Activated T-cell treated with anti-CD3 and anti-CD28 coated beads, Interleukin-2, amount 50 U/mL, for 24 hours (primary cell): ENCODE results near the gene PSORS1C1.

Experiments used
- DNase-seq: peaks from one replicate; pipeline ENCODE4 v3.0.0-alpha.2; 2020
- H3K27ac Mint-ChIP-seq: 2 replicates; pipeline ENCODE4 v1.8.0; 2020; ENCODE audit warnings: mild to moderate bottlenecking, mixed read lengths
- H3K27me3 Mint-ChIP-seq: 2 replicates; pipeline ENCODE4 v1.8.0; 2020; ENCODE audit warnings: mixed read lengths
- H3K36me3 Mint-ChIP-seq: 2 replicates; pipeline ENCODE4 v1.8.0; 2020; ENCODE audit warnings: low read depth, mixed read lengths
- H3K4me1 Mint-ChIP-seq: 2 replicates; pipeline ENCODE4 v1.8.0; 2020; ENCODE audit warnings: low read depth, mixed read lengths
- H3K4me3 Mint-ChIP-seq: 2 replicates; pipeline ENCODE4 v1.8.0; 2020; ENCODE audit warnings: mild to moderate bottlenecking, moderate library complexity, mixed read lengths
- H3K9me3 Mint-ChIP-seq: 2 replicates; pipeline ENCODE4 v1.8.0; 2020; ENCODE audit warnings: mixed read lengths

PSORS1C1 gene

DNA sequence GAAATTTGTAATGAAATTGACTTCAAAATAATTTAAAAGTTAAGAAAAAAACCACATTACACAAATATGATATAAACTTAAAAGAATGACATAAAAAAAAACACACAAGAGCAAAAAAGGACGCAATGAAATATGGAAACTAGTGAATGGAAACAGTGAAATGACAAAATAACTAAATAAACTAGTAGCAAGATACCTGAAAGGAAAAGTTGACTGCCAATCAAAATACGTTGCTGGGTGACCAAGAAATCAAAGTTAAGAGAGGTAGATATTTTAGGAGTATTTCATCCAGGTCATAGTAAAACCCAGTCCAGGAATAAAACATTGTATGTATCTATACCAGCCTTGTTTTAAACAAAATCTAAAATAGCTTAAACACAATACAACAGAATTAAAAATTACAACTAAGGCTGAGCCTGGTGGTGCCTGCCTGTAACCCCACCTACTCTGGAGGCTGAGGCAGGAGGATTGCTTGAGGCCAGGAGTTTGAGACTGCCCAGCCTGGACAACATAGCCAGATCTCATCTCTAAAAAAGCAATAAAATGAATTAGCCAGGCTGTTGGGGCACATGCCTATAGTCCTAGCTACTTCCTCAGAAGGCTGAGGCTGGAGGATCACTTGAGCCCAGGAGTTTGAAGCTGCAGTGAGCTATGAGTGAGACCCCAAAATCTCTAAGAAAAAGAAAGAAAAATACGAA, 24.2 kb upstream of the PSORS1C1 start:
- Mint-ChIP-seq H3K36me3 (no peaks in the 10 kb centered on the region), H3K27ac (no peak overlapping the region), H3K4me1 (peaks cover 31% of the 10 kb centered on the region), H3K4me3 (no peak overlapping the region), H3K9me3 (no peaks in the 10 kb centered on the region), H3K27me3 (no peaks in the 10 kb centered on the region)
- no peak for DNase-seq

DNA sequence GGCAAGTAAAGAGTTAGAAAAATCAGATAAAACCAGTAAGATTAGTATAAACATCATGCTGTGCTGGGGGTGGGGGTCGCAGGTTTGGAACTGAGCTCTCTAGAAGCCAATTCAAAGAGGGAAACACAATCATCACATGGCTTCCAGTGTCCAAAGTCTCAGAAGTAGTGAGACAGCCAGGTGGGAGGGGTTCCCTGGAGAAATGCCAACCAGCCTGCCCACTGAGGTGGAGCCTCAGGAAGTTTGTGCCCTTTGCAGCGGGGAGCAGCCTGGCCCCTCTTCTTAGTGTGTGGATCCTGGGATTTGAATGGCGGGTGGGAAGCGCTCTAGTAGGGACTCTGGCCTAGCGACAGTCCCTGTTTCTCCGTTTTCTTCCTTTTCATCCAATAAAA, 23.6 kb upstream of the PSORS1C1 start:
- H3K4me3 Mint-ChIP-seq = no peak overlapping the region
- H3K36me3 Mint-ChIP-seq = no peaks in the 10 kb centered on the region
- H3K4me1 Mint-ChIP-seq = peaks cover 35% of the 10 kb centered on the region
- no peak overlapping the region for H3K27ac Mint-ChIP-seq
- DNase-seq = no peak
- no peaks in the 10 kb centered on the region for H3K27me3 Mint-ChIP-seq
- no peaks in the 10 kb centered on the region for H3K9me3 Mint-ChIP-seq

DNA sequence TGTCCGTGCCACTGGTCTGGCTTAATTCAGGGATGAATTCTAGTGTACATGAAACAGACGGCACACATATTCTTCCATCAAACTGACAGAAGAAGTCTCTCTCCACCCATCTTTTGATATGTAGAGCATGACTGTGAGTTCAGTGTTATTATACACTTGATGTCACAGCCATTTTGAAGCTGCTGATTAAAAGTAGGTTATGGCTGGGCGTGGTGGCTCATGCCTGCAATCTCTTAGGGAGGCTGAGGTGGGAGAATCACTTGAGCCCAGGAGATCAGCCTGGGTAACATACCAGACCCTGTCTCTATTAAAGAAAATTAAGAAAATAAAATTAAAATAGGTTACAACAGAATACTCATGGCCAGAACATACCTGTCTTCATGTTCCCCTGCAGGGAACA, 22.9 kb upstream of the PSORS1C1 start:
- Mint-ChIP-seq H3K27ac (no peak overlapping the region), H3K4me1 (peaks cover 41% of the 10 kb centered on the region), H3K4me3 (no peak overlapping the region), H3K9me3 (no peaks in the 10 kb centered on the region), H3K27me3 (no peaks in the 10 kb centered on the region), H3K36me3 (no peaks in the 10 kb centered on the region)
- DNase-seq = no peak

DNA sequence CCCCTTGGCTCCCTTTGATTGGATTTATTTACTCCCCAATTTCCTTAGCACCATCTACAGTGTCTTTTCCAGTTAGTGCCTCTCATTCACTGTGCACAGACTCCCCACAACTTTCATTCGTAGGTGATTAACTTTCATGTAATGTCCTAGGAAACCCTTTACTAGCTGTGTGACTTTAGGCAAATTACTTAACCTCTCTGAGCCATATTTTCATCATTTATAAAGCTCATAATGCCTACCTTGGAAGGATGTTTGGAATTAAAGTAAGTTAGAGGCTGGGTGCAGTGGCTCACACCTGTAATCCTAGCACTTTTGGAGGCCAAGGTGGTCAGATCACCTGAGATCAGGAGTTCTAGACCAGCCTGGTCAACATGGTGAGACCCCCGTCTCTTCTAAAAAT, 22.4 kb upstream of the PSORS1C1 start:
- no peak overlapping the region for H3K4me3 Mint-ChIP-seq
- H3K4me1 Mint-ChIP-seq = peaks cover 41% of the 10 kb centered on the region
- no peak for DNase-seq
- no peak overlapping the region for H3K27ac Mint-ChIP-seq
- H3K36me3 Mint-ChIP-seq = no peaks in the 10 kb centered on the region
- no peaks in the 10 kb centered on the region for H3K9me3 Mint-ChIP-seq
- no peaks in the 10 kb centered on the region for H3K27me3 Mint-ChIP-seq

DNA sequence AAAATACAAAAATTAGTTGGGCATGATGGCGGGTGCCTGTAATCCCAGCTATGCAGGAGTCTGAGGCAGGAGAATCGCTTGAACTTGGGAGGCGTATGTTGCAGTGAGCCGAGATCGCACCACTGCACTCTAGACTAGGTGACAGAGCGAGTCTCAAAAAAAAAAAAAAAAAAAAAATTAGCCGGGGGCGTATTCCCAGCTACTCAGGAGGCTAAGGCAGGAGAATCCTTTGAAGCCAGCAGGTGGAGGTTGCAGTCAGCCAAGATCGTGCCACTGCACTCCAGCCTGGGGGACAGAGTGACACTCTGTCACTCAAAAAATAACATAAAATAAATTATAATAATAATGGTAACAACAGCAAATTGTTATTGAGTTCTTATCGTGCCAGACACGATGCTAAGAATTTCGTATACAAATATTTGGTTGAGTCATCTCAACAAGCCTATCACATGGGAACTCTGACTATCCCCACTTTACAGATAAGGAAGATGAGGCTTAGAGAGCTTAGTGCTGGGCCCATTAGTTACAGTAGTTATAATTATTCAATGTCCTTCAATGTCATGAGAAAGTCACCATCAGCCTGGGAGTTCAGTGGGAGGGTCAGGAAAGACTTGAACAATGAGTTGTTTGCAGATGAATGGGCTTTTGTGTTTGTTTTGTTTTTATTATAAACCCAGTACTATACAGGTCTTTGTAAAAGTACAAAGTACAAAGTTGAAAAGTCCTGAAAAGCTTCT, 21.7 kb upstream of the PSORS1C1 start:
- DNase-seq = no peak

DNA sequence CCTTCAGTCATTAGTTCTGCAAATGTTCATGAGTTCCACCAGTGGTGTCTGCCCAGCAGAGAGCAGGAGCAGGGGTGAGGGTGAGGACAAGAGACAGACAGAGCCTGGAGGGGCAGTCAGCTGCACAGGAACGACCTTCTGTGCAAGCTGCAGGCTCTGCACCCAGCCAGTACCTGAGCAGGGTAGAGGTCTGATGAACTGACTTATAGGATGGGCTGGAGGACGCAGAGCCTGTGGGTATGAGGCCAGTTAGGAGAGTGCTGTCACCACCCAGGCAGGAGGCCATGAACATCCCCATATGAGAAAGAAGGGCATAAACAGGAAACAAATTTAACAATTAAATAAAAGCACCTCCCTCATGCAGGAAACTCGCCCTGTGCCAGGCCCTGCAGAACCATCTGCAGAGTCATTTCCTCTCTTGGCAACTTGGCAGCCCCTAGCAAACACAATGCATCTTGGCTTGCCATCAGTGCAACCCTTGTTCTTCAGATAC, 20.2 kb upstream of the PSORS1C1 start:
- no peak overlapping the region for H3K4me3 Mint-ChIP-seq
- H3K9me3 Mint-ChIP-seq = no peaks in the 10 kb centered on the region
- peak overlapping the region; percentile 86 for H3K27ac Mint-ChIP-seq
- peaks cover 41% of the 10 kb centered on the region for H3K4me1 Mint-ChIP-seq
- DNase-seq = peak; percentile 59
- H3K27me3 Mint-ChIP-seq = no peaks in the 10 kb centered on the region
- no peaks in the 10 kb centered on the region for H3K36me3 Mint-ChIP-seq

More for the DNA sequence above, 21.7 kb upstream of the PSORS1C1 start:
- Mint-ChIP-seq H3K36me3 (no peaks in the 10 kb centered on the region), H3K27ac (no peak overlapping the region), H3K4me3 (no peak overlapping the region), H3K27me3 (no peaks in the 10 kb centered on the region), H3K4me1 (peaks cover 41% of the 10 kb centered on the region), H3K9me3 (no peaks in the 10 kb centered on the region)

DNA sequence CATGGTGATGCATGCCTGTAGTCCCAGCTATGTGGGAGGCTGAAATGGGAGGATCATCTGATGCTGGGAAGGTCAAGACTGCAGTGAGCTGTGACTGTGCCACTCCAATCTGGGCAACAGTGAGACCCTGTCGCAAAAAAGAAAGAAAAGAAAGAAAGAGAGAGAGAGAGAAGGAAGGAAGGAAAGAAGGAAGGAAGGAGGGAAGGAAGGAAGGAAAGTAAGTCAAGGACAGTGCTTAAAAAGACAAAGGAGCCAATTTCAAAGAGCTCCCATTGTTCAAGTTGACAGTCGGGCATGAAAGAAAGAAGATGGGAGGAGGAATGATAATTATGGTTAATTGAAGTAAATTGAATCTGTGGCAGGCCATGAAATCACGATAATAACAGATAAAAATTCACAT, 18.4 kb upstream of the PSORS1C1 start:
- H3K4me1 Mint-ChIP-seq = peaks cover 41% of the 10 kb centered on the region
- H3K9me3 Mint-ChIP-seq = no peaks in the 10 kb centered on the region
- H3K4me3 Mint-ChIP-seq = no peak overlapping the region
- H3K27me3 Mint-ChIP-seq = no peaks in the 10 kb centered on the region
- no peak overlapping the region for H3K27ac Mint-ChIP-seq
- H3K36me3 Mint-ChIP-seq = no peaks in the 10 kb centered on the region
- DNase-seq = no peak

DNA sequence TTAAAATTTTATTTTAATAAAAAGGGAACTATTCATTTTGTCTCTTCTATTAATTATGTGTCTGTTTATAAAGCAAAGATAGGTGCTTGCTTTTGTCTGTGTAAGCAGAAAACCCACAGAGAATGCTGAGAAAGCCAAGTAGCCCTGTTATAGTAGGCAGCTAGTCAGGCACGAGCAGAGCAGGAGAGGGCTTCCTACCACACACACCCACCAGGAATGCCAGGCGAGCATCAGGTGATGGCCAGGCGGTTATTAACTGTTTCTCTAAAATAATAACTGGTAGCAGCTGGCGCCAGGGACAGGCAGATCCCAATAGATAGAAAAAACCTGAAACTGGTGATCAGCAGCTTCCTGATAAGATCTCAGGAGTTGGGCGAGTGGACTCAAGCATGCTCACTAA, 17.9 kb upstream of the PSORS1C1 start:
- DNase-seq = no peak
- Mint-ChIP-seq H3K4me3 (no peak overlapping the region), H3K27ac (no peak overlapping the region)

DNA sequence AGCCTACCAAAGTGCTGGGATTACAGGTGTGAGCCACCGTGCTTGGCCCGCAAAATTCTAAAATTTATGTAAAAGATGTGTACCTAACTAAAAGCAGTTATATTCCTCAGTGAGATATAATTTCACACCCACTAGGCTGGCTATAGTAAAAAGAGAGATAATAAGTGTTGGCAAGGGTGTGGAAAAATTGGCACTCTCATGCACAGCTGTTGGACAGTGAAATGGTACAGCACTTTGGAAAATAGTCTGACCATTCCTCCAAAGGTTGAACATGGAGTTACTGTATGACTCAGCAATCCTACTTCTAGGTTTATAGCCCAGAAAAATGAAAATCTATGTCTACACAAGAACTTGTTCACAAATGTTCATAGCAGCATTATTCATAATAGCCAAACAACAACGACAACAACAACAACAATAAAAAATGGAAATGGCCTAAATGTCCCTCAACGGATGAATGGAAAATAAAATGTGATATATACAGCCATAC, 16.1 kb upstream of the PSORS1C1 start:
- H3K36me3 Mint-ChIP-seq = no peaks in the 10 kb centered on the region

More for the DNA sequence above, 17.9 kb upstream of the PSORS1C1 start:
- H3K4me1 Mint-ChIP-seq = peaks cover 41% of the 10 kb centered on the region
- H3K36me3 Mint-ChIP-seq = no peaks in the 10 kb centered on the region
- H3K27me3 Mint-ChIP-seq = no peaks in the 10 kb centered on the region
- H3K9me3 Mint-ChIP-seq = no peaks in the 10 kb centered on the region

DNA sequence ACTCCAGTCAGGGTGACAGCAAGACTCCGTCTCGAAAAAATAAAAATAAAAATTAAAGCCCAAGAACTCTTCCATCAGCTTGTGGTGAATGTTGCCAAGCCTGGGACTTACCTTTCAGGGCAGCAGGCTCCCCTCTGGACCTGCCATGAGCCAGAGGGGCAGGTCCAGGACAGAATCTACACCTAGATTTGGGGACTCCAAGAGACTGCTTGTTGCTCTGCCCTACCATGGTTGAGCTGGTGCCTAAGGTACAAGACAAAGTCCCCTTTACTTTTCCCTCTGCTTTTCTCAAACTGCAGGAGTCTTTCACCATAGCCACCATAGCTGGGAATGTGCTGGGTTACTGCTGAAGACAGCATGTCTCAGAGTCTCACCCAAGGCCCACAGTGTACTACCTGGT, 11.5 kb upstream of the PSORS1C1 start:
- H3K27ac Mint-ChIP-seq = no peak overlapping the region
- no peak overlapping the region for H3K4me3 Mint-ChIP-seq
- no peaks in the 10 kb centered on the region for H3K36me3 Mint-ChIP-seq
- DNase-seq = no peak
- H3K4me1 Mint-ChIP-seq = peaks cover 7% of the 10 kb centered on the region
- H3K9me3 Mint-ChIP-seq = no peaks in the 10 kb centered on the region
- H3K27me3 Mint-ChIP-seq = no peaks in the 10 kb centered on the region

More for the DNA sequence above, 16.1 kb upstream of the PSORS1C1 start:
- H3K27me3 Mint-ChIP-seq = no peaks in the 10 kb centered on the region
- H3K9me3 Mint-ChIP-seq = no peaks in the 10 kb centered on the region
- H3K4me3 Mint-ChIP-seq = no peak overlapping the region
- H3K27ac Mint-ChIP-seq = no peak overlapping the region
- peaks cover 40% of the 10 kb centered on the region for H3K4me1 Mint-ChIP-seq
- DNase-seq = no peak

DNA sequence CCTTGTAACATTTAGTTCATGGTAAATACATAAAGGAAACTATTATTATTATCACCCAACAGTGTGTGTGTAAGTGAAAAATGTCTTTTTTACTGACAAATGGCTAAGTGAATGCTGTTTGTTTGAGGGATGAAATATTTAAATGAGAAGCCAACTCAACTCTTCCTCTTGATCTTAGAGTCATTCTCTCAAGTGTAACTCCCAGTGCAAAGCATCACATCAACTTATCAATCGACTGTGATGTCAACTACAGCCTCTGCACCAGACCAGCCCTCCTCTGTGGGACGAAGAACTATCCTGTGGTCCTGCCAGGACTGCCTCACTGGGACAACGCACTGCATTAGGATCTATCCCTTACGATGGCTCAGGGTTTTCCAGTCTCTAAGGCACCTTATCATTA, 7.5 kb upstream of the PSORS1C1 start:
- DNase-seq = no peak
- no peak overlapping the region for H3K4me3 Mint-ChIP-seq
- peaks cover 6% of the 10 kb centered on the region for H3K4me1 Mint-ChIP-seq
- no peaks in the 10 kb centered on the region for H3K9me3 Mint-ChIP-seq
- H3K27me3 Mint-ChIP-seq = peaks cover 7% of the 10 kb centered on the region
- H3K27ac Mint-ChIP-seq = no peak overlapping the region
- H3K36me3 Mint-ChIP-seq = no peaks in the 10 kb centered on the region

DNA sequence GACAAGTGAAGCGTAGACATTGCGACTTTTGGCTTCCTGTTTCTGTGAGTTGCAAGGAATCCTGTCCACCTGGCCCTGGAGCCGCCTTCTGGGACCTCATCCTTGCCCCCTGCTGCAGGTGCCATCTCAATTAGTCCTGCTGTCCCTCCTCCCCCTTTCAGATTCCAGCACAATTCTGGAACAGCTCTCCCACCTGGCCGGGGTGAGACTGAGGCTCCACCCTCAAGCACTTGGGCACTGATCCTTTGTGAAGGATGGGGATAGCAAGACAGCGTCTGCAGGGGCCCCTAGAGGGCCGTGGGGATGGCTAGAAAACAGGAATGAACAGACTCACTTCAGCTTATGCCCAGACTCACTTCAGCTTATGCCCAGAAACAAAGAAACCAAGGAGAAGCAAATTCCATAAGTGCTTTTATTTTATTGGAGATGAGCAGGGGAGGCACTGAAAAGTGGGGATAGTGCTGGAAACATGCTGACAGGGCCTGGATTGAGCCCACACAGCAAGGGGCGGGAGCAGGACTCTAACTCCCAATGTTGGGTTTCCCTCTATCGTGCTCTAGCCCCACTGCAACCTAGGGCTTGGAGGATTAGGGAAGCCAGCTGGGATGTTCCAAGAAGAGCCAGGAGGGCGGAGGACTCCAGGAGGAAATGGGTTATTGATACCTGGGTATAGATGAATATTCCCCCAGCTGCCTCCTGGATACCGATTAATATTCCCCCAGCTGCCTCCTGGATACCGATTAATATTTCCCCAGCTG, 3.6 kb upstream of the PSORS1C1 start:
- Mint-ChIP-seq H3K27ac (no peak overlapping the region), H3K9me3 (no peaks in the 10 kb centered on the region), H3K4me3 (no peak overlapping the region), H3K36me3 (no peaks in the 10 kb centered on the region), H3K4me1 (peaks cover 4% of the 10 kb centered on the region), H3K27me3 (peaks cover 7% of the 10 kb centered on the region)
- DNase-seq = no peak

DNA sequence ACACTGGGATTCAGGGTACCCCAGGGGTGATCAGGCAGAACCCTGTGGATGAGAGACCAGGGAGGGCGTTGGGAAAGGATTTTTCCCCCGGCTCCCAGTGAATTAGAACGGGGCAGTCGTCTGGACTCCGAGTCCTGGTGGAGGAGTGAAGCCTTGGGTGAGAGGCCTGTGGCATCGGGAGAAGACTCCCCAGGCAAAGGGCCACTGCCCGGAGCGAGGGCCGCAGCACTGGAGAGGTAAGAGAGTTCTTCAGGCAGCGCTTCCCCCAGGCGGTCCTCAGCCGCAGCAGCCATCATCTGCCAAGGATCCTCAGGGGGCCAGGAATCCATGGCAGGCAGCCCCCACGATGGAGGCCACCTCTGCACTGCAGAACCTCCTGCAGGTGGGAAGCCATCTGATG, 2.9 kb upstream of the PSORS1C1 start:
- Mint-ChIP-seq H3K36me3 (no peaks in the 10 kb centered on the region), H3K4me3 (no peak overlapping the region), H3K9me3 (no peaks in the 10 kb centered on the region), H3K27ac (no peak overlapping the region), H3K4me1 (peaks cover 4% of the 10 kb centered on the region), H3K27me3 (peaks cover 7% of the 10 kb centered on the region)
- no peak for DNase-seq

DNA sequence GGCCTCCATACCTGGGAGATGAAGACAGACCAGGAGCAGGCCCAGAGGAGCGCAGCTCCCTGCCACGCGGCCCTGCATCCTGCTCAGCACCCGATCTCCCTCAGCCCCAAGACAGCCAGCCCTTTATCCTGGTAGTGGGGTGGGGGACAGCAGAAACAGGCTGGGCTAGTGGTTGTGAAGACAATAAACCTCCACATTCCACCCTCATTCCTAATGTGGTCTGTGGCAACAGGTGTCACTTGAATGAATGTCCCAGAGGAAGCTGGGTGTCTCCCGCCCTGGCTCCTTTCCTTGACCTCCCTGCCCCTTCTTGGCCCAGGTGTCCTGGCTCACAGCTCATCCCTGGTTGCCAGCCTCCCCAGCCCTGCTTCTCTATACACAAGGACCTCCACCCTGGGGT, 2.1 kb upstream of the PSORS1C1 start, which contains the start of gene C6orf15:
C6orf15 (minus strand) TSS at position 98 of the 400 bp plus-strand sequence; CDS start at position 78, 20 bp downstream.
- Mint-ChIP-seq H3K27me3 (peaks cover 7% of the 10 kb centered on the region), H3K4me1 (peaks cover 2% of the 10 kb centered on the region), H3K4me3 (no peak within 1 kb of the TSS), H3K36me3 (no peaks in the 10 kb centered on the region), H3K9me3 (no peaks in the 10 kb centered on the region), H3K27ac (no peak within 1 kb of the TSS)
- DNase-seq = no peak
